ENCODE results near the gene AFMID.

AFMID gene

DNA sequence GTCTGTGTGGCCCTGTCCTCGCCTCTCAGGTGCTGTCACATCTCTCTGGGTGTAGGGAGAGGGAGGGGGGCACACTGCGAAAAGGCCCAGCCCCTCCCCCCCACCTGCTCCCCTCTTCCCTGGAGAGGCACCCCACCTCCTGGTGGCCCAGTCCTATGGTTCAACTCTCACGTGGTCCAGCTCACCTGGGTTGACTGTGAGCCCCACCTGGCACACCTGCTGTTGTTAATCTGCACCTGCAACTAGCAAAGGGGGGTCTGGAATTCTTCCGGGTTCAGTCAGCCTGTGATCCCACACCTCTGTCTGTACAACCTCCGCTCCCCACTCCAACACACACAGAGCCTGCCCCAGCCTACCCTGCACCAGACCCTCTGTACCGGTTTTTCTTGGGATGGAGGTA lies 20.7 kb upstream of the AFMID start:
- Histone ChIP-seq H4K20me1 (ENCODE audit: low read depth, low read length) (no peaks in the 10 kb centered on the region; the same call in 1 of the 2 replicates), H2AFZ (ENCODE audit: low read depth, low read length, severe bottlenecking) (no peak overlapping the region), H3K36me3 (ENCODE audit: low read length) (no peaks in the 10 kb centered on the region), H3K4me2 (ENCODE audit: low read depth, low read length, poor library complexity, severe bottlenecking) (peak overlapping the region; percentile 22), H3K9me3 (ENCODE audit: insufficient read depth, low read length) (no peaks in the 10 kb centered on the region), H3K9me2 (replicated peaks; ENCODE audit: insufficient read depth, low read length) (no peaks in the 10 kb centered on the region), H3K27me3 (ENCODE audit: low read length) (no peaks in the 10 kb centered on the region), H3K4me3 (ENCODE audit: insufficient read depth, low read length, poor library complexity, severe bottlenecking) (no peak overlapping the region), H3F3A (ENCODE audit: insufficient read depth) (peaks cover 16% of the 10 kb centered on the region), H3K79me2 (ENCODE audit: insufficient read depth, low read length) (peaks cover 30% of the 10 kb centered on the region), H3K9ac (ENCODE audit: low read length) (no peak overlapping the region), H3K27ac (ENCODE audit: low read depth, low read length) (peak overlapping the region; percentile 27; the same call in 1 of the 2 replicates)
- TF ChIP-seq, protein P1, sequence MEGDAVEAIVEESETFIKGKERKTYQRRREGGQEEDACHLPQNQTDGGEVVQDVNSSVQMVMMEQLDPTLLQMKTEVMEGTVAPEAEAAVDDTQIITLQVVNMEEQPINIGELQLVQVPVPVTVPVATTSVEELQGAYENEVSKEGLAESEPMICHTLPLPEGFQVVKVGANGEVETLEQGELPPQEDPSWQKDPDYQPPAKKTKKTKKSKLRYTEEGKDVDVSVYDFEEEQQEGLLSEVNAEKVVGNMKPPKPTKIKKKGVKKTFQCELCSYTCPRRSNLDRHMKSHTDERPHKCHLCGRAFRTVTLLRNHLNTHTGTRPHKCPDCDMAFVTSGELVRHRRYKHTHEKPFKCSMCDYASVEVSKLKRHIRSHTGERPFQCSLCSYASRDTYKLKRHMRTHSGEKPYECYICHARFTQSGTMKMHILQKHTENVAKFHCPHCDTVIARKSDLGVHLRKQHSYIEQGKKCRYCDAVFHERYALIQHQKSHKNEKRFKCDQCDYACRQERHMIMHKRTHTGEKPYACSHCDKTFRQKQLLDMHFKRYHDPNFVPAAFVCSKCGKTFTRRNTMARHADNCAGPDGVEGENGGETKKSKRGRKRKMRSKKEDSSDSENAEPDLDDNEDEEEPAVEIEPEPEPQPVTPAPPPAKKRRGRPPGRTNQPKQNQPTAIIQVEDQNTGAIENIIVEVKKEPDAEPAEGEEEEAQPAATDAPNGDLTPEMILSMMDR (IDR thresholded peaks at IDR 0.05; ENCODE audit: insufficient read depth, low read length, poor library complexity, severe bottlenecking), result no peak
- no peak for TF ChIP-seq EZH2phosphoT487 (conservative IDR thresholded peaks at IDR 0.05; ENCODE audit: low read length)

DNA sequence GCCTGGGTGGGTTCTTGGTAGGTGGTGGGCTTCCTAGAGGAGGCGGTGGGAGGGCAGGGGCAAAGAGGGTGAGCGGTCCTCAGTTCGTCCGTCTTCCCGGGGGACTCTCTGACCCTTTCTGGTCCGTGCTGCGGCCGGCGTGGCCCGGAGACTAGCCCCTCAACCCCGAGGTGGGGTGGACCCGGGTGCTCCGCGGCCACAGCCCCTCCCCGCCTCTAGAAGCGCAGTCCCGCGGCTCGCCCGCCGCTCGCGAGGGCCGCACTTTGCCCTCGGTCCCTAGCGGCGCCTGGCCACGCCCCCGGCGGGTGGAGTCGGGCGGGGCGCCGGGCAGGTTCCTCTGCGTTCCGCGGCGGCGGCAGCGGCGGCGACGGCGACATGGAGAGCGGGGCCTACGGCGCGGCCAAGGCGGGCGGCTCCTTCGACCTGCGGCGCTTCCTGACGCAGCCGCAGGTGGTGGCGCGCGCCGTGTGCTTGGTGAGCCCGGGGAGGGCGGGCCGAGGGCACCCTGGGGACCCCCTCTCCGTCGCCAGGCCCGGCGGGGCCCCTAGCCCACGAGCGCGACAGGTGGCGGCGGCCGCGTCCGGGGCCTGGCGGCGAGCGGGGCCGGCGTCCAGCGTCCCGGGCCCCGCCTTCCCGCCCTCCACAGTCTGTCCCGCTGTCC lies 18.8 kb upstream of the AFMID start, which contains the start of gene SYNGR2:
SYNGR2 (plus strand) TSS at position 340 of the 661 bp plus-strand sequence; CDS start at position 376, 36 bp downstream.
- Histone ChIP-seq H2AFZ (ENCODE audit: low read depth, low read length, severe bottlenecking) (peak within 1 kb of the TSS; percentile 63), H3K36me3 (ENCODE audit: low read length) (no peaks in the 10 kb centered on the region), H4K20me1 (ENCODE audit: low read depth, low read length) (no peaks in the 10 kb centered on the region; the same call in 1 of the 2 replicates), H3F3A (ENCODE audit: insufficient read depth) (peaks cover 28% of the 10 kb centered on the region), H3K4me3 (ENCODE audit: insufficient read depth, low read length, poor library complexity, severe bottlenecking) (peak within 1 kb of the TSS; percentile 88), H3K79me2 (ENCODE audit: insufficient read depth, low read length) (peaks cover 31% of the 10 kb centered on the region), H3K9me2 (replicated peaks; ENCODE audit: insufficient read depth, low read length) (no peaks in the 10 kb centered on the region), H3K27ac (ENCODE audit: low read depth, low read length) (peak within 1 kb of the TSS; percentile 88), H3K4me2 (ENCODE audit: low read depth, low read length, poor library complexity, severe bottlenecking) (peak within 1 kb of the TSS; percentile 79), H3K27me3 (ENCODE audit: low read length) (no peaks in the 10 kb centered on the region), H3K9me3 (ENCODE audit: insufficient read depth, low read length) (no peaks in the 10 kb centered on the region), H3K9ac (ENCODE audit: low read length) (peak within 1 kb of the TSS; percentile 94)
- TF ChIP-seq EZH2phosphoT487 (conservative IDR thresholded peaks at IDR 0.05; ENCODE audit: low read length), result no peak
- TF ChIP-seq, protein P1 (IDR thresholded peaks at IDR 0.05; ENCODE audit: insufficient read depth, low read length, poor library complexity, severe bottlenecking), result no peak

DNA sequence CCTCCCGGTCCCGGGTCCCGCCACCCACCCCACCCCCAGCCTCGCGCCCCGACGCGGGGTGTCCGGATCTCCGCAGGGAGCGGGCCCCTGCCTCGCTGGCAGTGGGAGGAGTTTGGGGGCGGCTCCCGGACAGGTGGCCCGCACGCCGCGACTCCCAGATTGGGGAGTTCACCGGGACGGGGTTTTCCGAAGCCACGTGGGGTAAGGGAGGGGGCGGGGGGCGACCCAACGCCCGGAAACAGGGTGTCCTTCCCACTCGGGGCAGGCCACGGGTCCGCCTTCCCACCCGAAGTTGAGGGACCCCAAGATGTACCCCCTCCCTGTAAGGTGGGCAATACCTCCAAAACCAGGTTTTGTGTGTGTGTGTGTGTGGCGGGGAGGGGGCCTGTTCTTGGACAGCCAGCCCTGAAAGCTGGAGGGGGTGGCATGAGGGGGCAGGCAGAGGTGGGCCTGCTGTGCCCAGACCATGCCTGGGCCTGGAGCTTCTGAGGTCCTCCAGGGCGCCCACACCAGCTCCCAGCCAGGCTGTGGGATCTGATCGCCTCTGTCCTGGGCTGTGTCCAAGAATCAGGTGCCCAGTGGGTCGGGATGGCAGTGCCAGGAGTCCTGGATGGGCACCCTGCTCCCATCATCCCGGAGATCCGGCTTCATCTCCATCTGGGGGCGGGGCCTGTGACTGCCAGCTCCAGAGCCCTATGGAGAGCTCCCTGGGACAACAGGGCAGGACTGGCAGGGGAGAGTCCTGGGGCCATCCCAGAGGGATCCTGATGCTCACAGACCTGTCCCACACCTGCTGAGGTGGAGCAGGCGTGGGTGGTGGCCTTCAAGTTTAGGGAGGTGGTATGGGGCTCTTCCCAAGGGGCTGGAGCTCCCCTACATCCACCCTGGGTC lies 18.0 kb upstream of the AFMID start:
- peaks cover 35% of the 10 kb centered on the region for H3F3A ChIP-seq (ENCODE audit: insufficient read depth)
- no peak overlapping the region for H2AFZ ChIP-seq (ENCODE audit: low read depth, low read length, severe bottlenecking)
- peak overlapping the region; percentile 88 for H3K27ac ChIP-seq (ENCODE audit: low read depth, low read length)
- H3K36me3 ChIP-seq (ENCODE audit: low read length), result no peaks in the 10 kb centered on the region
- H3K79me2 ChIP-seq (ENCODE audit: insufficient read depth, low read length), result peaks cover 31% of the 10 kb centered on the region
- H3K4me2 ChIP-seq (ENCODE audit: low read depth, low read length, poor library complexity, severe bottlenecking), result peak overlapping the region; percentile 79
- H3K9me2 ChIP-seq (replicated peaks; ENCODE audit: insufficient read depth, low read length), result no peaks in the 10 kb centered on the region
- H3K4me3 ChIP-seq (ENCODE audit: insufficient read depth, low read length, poor library complexity, severe bottlenecking), result peak overlapping the region; percentile 88
- H3K27me3 ChIP-seq (ENCODE audit: low read length), result no peaks in the 10 kb centered on the region
- no peaks in the 10 kb centered on the region for H3K9me3 ChIP-seq (ENCODE audit: insufficient read depth, low read length)
- H4K20me1 ChIP-seq (ENCODE audit: low read depth, low read length), result no peaks in the 10 kb centered on the region; the same call in 1 of the 2 replicates
- no peak for TF ChIP-seq EZH2phosphoT487 (conservative IDR thresholded peaks at IDR 0.05; ENCODE audit: low read length)
- TF ChIP-seq, protein P1 (IDR thresholded peaks at IDR 0.05; ENCODE audit: insufficient read depth, low read length, poor library complexity, severe bottlenecking), result no peak
- H3K9ac ChIP-seq (ENCODE audit: low read length), result peak overlapping the region; percentile 94
